ENCODE results near the gene FAM131B.
"Not testable (repeated sequence)": the region's sequence is repeated elsewhere in the genome, so short reads cannot be mapped to it uniquely, and the experiment has no call there.

FAM131B gene

GRCh38 chr7:143406002-143406357 lies 43.5 kb upstream of the FAM131B start:
- Histone ChIP-seq H3K4me3 (ENCODE audit: insufficient read length, low read depth) (no peak overlapping the region), H3K27me3 (ENCODE audit: insufficient read depth, insufficient read length) (no peaks in the 10 kb centered on the region), H3K9ac (ENCODE audit: insufficient read length, low read depth) (peak overlapping the region; percentile 26), H3K9me3 (ENCODE audit: insufficient read depth, low read length) (no peaks in the 10 kb centered on the region), H3K4me1 (ENCODE audit: insufficient read depth, insufficient read length) (peaks cover 4% of the 10 kb centered on the region), H3K36me3 (ENCODE audit: insufficient read depth, insufficient read length, low read length) (peaks cover 5% of the 10 kb centered on the region)
- peak; percentile 81 for DNase-seq (ENCODE audit: low read depth, low spot score)
- TF ChIP-seq ZNF274 (IDR thresholded peaks at IDR 0.05; ENCODE audit: low read depth, low read length) = no peak

- no peak overlapping the region for H3K4me3 ChIP-seq (ENCODE audit: insufficient read length, low read depth)
- H3K27me3 ChIP-seq (ENCODE audit: insufficient read depth, insufficient read length) = no peaks in the 10 kb centered on the region
- no peak for DNase-seq (ENCODE audit: low read depth, low spot score)
- H3K36me3 ChIP-seq (ENCODE audit: insufficient read depth, insufficient read length, low read length) = peaks cover 10% of the 10 kb centered on the region
- TF ChIP-seq ZNF274 (IDR thresholded peaks at IDR 0.05; ENCODE audit: low read depth, low read length) (no peak), SUZ12 (IDR thresholded peaks at IDR 0.05; ENCODE audit: extremely low read depth, insufficient read depth, insufficient read length) (no peak), YY1 (IDR thresholded peaks at IDR 0.05; ENCODE audit: insufficient read depth, insufficient read length) (no peak)
- H3K9me3 ChIP-seq (ENCODE audit: insufficient read depth, low read length) = no peaks in the 10 kb centered on the region
- peaks cover 4% of the 10 kb centered on the region for H3K4me1 ChIP-seq (ENCODE audit: insufficient read depth, insufficient read length)
- peak overlapping the region; percentile 26 for H3K9ac ChIP-seq (ENCODE audit: insufficient read length, low read depth)
These were observed 42.9 kb upstream of the FAM131B start for GRCh38 chr7:143405173-143406001.

DNA sequence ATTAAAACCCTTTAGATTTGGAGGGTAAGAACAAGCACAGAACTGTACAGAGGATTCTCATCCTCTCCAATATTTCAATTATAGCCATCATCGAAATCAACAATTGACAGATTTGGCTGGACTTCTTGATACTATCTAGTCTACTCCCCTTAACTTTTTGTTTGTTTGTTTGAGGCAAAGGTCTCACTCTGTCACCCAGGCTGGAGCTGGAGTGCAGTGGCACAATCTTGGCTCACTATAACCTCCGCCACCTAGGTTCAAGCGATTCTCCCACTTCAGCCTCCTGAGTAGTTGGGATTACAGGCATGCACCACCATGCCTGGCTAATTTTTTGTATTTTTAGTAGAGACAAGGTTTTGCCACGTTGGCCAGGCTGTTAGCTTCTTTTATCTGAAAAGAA lies 39.7 kb upstream of the FAM131B start:
- H3K9ac ChIP-seq (ENCODE audit: insufficient read length, low read depth); DNase-seq (ENCODE audit: low read depth, low spot score); H3K4me3 ChIP-seq (ENCODE audit: insufficient read length, low read depth): not testable (repeated sequence)

GRCh38 chr7:143401265-143401664 lies 38.8 kb upstream of the FAM131B start:
- Histone ChIP-seq H3K27me3 (ENCODE audit: insufficient read depth, insufficient read length) (no peaks in the 10 kb centered on the region), H3K9me3 (ENCODE audit: insufficient read depth, low read length) (no peaks in the 10 kb centered on the region), H3K9ac (ENCODE audit: insufficient read length, low read depth) (no peak overlapping the region), H3K36me3 (ENCODE audit: insufficient read depth, insufficient read length, low read length) (peaks cover 43% of the 10 kb centered on the region), H3K4me1 (ENCODE audit: insufficient read depth, insufficient read length) (no peaks in the 10 kb centered on the region), H3K4me3 (ENCODE audit: insufficient read length, low read depth) (no peak overlapping the region)
- TF ChIP-seq SUZ12 (IDR thresholded peaks at IDR 0.05; ENCODE audit: extremely low read depth, insufficient read depth, insufficient read length) (no peak), ZNF274 (IDR thresholded peaks at IDR 0.05; ENCODE audit: low read depth, low read length) (no peak), YY1 (IDR thresholded peaks at IDR 0.05; ENCODE audit: insufficient read depth, insufficient read length) (no peak)
- no peak for DNase-seq (ENCODE audit: low read depth, low spot score)

More for the DNA sequence above, 39.7 kb upstream of the FAM131B start:
- not testable (repeated sequence) for H3K27me3 ChIP-seq (ENCODE audit: insufficient read depth, insufficient read length); H3K9me3 ChIP-seq (ENCODE audit: insufficient read depth, low read length); H3K4me1 ChIP-seq (ENCODE audit: insufficient read depth, insufficient read length)
- peaks cover 34% of the 10 kb centered on the region for H3K36me3 ChIP-seq (ENCODE audit: insufficient read depth, insufficient read length, low read length)

DNA sequence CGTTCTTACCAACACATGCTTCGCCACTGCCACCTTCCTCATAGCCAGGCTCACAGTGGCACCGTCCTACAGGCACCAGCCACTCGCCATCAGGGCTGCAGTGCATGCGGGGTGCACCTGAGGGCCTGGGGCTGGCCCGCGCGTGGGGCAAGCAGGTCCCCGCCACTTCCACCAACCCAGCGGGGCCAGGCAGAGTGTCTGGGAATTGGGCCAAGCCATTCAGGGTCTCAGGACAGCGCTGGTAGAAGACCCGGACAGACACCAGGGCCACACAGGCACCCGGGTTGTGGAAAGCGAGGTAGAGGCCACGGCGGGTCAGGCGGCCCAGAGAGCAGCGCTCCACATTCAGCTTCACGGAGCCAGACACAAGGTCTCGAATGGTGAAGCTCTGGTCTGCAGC lies 37.1 kb upstream of the FAM131B start:
- DNase-seq (ENCODE audit: low read depth, low spot score) = no peak
- Histone ChIP-seq H3K4me3 (ENCODE audit: insufficient read length, low read depth) (no peak overlapping the region), H3K4me1 (ENCODE audit: insufficient read depth, insufficient read length) (no peaks in the 10 kb centered on the region), H3K27me3 (ENCODE audit: insufficient read depth, insufficient read length) (no peaks in the 10 kb centered on the region), H3K9ac (ENCODE audit: insufficient read length, low read depth) (no peak overlapping the region), H3K36me3 (ENCODE audit: insufficient read depth, insufficient read length, low read length) (peaks cover 56% of the 10 kb centered on the region), H3K9me3 (ENCODE audit: insufficient read depth, low read length) (no peaks in the 10 kb centered on the region)
- TF ChIP-seq SUZ12 (IDR thresholded peaks at IDR 0.05; ENCODE audit: extremely low read depth, insufficient read depth, insufficient read length) (no peak), ZNF274 (IDR thresholded peaks at IDR 0.05; ENCODE audit: low read depth, low read length) (no peak)

GRCh38 chr7:143399151-143399550 lies 36.6 kb upstream of the FAM131B start:
- H3K27me3 ChIP-seq (ENCODE audit: insufficient read depth, insufficient read length) = no peaks in the 10 kb centered on the region
- TF ChIP-seq SUZ12 (IDR thresholded peaks at IDR 0.05; ENCODE audit: extremely low read depth, insufficient read depth, insufficient read length) = no peak
- no peak for TF ChIP-seq ZNF274 (IDR thresholded peaks at IDR 0.05; ENCODE audit: low read depth, low read length)
- no peak for TF ChIP-seq YY1 (IDR thresholded peaks at IDR 0.05; ENCODE audit: insufficient read depth, insufficient read length)
- no peak overlapping the region for H3K4me3 ChIP-seq (ENCODE audit: insufficient read length, low read depth)
- DNase-seq (ENCODE audit: low read depth, low spot score) = no peak
- H3K36me3 ChIP-seq (ENCODE audit: insufficient read depth, insufficient read length, low read length) = peaks cover 59% of the 10 kb centered on the region
- H3K9ac ChIP-seq (ENCODE audit: insufficient read length, low read depth) = no peak overlapping the region
- no peaks in the 10 kb centered on the region for H3K9me3 ChIP-seq (ENCODE audit: insufficient read depth, low read length)
- H3K4me1 ChIP-seq (ENCODE audit: insufficient read depth, insufficient read length) = no peaks in the 10 kb centered on the region

GRCh38 chr7:143398616-143399015 lies 36.1 kb upstream of the FAM131B start:
- H3K36me3 ChIP-seq (ENCODE audit: insufficient read depth, insufficient read length, low read length) = peaks cover 64% of the 10 kb centered on the region
- H3K9ac ChIP-seq (ENCODE audit: insufficient read length, low read depth) = no peak overlapping the region
- H3K4me1 ChIP-seq (ENCODE audit: insufficient read depth, insufficient read length) = no peaks in the 10 kb centered on the region
- no peak for TF ChIP-seq SUZ12 (IDR thresholded peaks at IDR 0.05; ENCODE audit: extremely low read depth, insufficient read depth, insufficient read length)
- TF ChIP-seq YY1 (IDR thresholded peaks at IDR 0.05; ENCODE audit: insufficient read depth, insufficient read length) = no peak
- TF ChIP-seq ZNF274 (IDR thresholded peaks at IDR 0.05; ENCODE audit: low read depth, low read length) = no peak
- no peak overlapping the region for H3K4me3 ChIP-seq (ENCODE audit: insufficient read length, low read depth)
- H3K27me3 ChIP-seq (ENCODE audit: insufficient read depth, insufficient read length) = no peaks in the 10 kb centered on the region
- DNase-seq (ENCODE audit: low read depth, low spot score) = no peak
- H3K9me3 ChIP-seq (ENCODE audit: insufficient read depth, low read length) = no peaks in the 10 kb centered on the region
